Progenitor cell of endocrine pancreas (in vitro differentiated cells): Measurements from ENCODE around the gene WDR90. TPM values are rescaled to one million over a fixed set of nuclear protein-coding genes. Genes with fewer than 3 reads are reported as not detected.
A peak's percentile ranks its signal among the peaks of the same experiment; 100 is the strongest.

Experiments used
- DNase-seq: peaks from one replicate; pipeline ENCODE4 v3.0.0; 2021; ENCODE audit warnings: low spot score; ENCODE audit not compliant: unreplicated experiment
- H3K27ac Mint-ChIP-seq: 2 replicates; pipeline ENCODE4 v1.8.0; 2021; ENCODE audit warnings: mild to moderate bottlenecking, moderate library complexity, mixed read lengths
- H3K27me3 Mint-ChIP-seq: 2 replicates; pipeline ENCODE4 v1.8.0; 2021; ENCODE audit warnings: mixed read lengths
- H3K36me3 Mint-ChIP-seq: 2 replicates; pipeline ENCODE4 v1.8.0; 2022; ENCODE audit warnings: mixed read lengths; ENCODE audit not compliant: insufficient read depth
- H3K4me1 Mint-ChIP-seq: 2 replicates; pipeline ENCODE4 v1.8.0; 2021; ENCODE audit warnings: low read depth, mixed read lengths
- H3K4me3 Mint-ChIP-seq: 2 replicates; pipeline ENCODE4 v1.8.0; 2021; ENCODE audit warnings: low read depth, mild to moderate bottlenecking, moderate library complexity, mixed read lengths
- H3K9me3 Mint-ChIP-seq: 2 replicates; pipeline ENCODE4 v1.8.0; 2021; ENCODE audit warnings: low read depth, mixed read lengths
- CTCF ChIP-seq: fragments of 200-600 bp; sonication (generic); IDR thresholded peaks from one replicate; pipeline ENCODE4 v1.5.0; 2021; ENCODE audit warnings: antibody characterized with exemption, mild to moderate bottlenecking; ENCODE audit not compliant: unreplicated experiment
- long read RNA-seq: library from polyadenylated mRNA; unstranded; transcript quantifications from one replicate; pipeline ENCODE4 v2.0.0, GENCODE V29; 2020
- total RNA-seq: library from RNA; stranded (reverse); gene quantifications from 2 replicates; pipeline ENCODE4 v1.2.1, GENCODE V29; 2021

The WDR90 gene
- total RNA-seq = 109 and 117 TPM in 2 replicates
- long read RNA-seq, partial matches to known transcripts = 0 of 3 reads
- long read RNA-seq, other reads (novel, unspliced or antisense) = 2 of 3 reads

DNA sequence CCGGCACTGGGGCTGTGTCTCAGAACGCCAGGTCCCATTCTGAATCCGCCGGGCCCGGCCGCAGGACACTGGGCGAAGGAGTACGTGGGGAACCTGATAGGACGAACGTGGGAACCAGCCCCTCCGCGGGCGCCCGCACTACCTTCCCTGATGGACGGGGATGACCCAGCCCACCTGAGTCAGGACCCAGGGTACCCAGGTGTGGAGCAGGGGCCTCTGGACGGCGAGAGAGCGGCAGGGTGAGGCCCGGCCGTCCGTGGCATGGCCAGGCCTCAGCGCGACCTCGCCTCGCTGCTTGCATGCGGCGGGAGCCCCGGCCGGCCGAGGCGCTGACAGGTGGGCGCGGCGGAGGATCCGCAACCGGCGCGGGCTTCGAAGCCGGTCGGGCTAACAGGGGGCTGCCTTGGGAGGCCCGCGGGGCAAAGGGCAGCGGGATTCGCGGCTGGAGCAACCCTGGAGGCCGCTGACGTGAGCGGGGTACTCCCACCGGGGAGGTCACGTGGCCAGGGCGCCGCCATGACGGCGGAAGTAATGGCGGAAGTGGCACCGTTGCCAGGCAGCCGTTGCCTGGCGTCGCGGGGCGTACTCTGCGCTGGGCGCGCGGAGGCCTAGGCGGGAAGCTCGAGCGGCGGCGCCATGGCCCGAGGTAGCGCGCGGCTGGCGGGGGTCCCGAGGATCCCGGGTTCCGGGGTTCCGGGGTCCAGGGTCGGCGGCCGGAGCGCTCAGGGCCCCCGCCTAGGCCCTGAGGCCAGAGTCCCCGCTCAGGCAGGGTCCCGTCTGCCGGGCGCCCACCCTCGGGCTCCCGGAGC is at the start of gene WDR90:
Gene WDR90 (plus strand): TSS at position 585 of the 809 bp plus-strand sequence. CDS start 52 bp downstream, at position 637.
- no peak for TF ChIP-seq CTCF
- Mint-ChIP-seq H3K36me3 (peaks cover 2% of the 10 kb centered on the region), H3K4me1 (peaks cover 4% of the 10 kb centered on the region)

DNA sequence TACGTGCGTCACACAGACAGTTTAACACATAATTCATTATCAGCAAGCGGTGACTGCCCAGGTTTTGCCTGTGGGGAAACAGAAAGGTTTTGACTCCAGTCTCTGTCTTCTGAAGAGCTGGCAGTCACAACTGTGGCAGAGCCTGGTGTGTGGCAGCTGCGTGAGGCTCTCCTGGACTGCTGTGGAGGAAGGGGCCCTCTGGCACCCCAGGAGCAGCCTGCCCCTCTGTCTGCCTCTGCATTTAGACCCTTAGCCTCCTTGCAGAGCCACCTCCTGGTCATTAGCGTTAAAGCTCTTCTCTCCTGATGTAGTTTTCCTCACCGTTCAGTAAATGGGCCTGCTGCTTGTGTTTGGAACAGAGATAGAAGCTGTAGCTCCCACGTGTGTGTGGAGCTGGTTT is 48.4 kb upstream of the WDR90 start:
- H3K27ac Mint-ChIP-seq = no peak overlapping the region
- H3K9me3 Mint-ChIP-seq = peaks cover 7% of the 10 kb centered on the region
- peaks cover 20% of the 10 kb centered on the region for H3K36me3 Mint-ChIP-seq
- no peak overlapping the region for H3K4me3 Mint-ChIP-seq
- H3K27me3 Mint-ChIP-seq = no peaks in the 10 kb centered on the region
- H3K4me1 Mint-ChIP-seq = no peaks in the 10 kb centered on the region
- TF ChIP-seq CTCF = no peak
- no peak for DNase-seq

More for the DNA sequence above, at the start of gene WDR90:
- Mint-ChIP-seq H3K27me3 (no peaks in the 10 kb centered on the region), H3K27ac (peak within 1 kb of the TSS; percentile 89), H3K4me3 (peak within 1 kb of the TSS; percentile 73), H3K9me3 (no peaks in the 10 kb centered on the region)
- DNase-seq = peak; percentile 84

DNA sequence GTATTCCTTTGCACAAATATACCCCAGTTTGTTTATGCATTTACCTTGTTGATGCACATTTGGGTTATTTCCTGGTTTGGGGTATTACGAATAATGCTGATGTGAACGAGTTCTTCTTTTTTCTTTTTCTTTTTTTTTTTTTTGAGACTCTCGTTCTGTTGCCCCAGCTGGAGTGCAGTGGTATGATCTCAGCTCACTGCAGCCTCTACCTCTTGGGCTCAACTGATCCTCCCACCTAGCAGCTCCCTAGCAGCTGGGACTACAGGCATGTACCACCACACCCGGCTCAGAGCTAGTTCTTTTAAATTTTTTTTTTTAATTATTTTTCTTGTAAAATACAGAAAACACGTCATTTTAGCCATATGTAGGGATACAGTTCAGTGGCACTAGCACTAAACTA is 45.2 kb upstream of the WDR90 start:
- H3K4me3 Mint-ChIP-seq = no peak overlapping the region
- H3K27ac Mint-ChIP-seq = no peak overlapping the region
- TF ChIP-seq CTCF = no peak
- peaks cover 2% of the 10 kb centered on the region for H3K4me1 Mint-ChIP-seq
- H3K36me3 Mint-ChIP-seq = peaks cover 18% of the 10 kb centered on the region
- no peaks in the 10 kb centered on the region for H3K27me3 Mint-ChIP-seq
- DNase-seq = no peak
- peaks cover 7% of the 10 kb centered on the region for H3K9me3 Mint-ChIP-seq

- no peaks in the 10 kb centered on the region for H3K27me3 Mint-ChIP-seq
- no peak overlapping the region for H3K27ac Mint-ChIP-seq
- no peak for DNase-seq
These were observed 42.4 kb upstream of the WDR90 start for GRCh38 chr16:606656-607307.

More at GRCh38 chr16:606656-607307, 42.4 kb upstream of the WDR90 start:
- Mint-ChIP-seq H3K36me3 (peaks cover 16% of the 10 kb centered on the region), H3K4me3 (no peak overlapping the region), H3K9me3 (peaks cover 7% of the 10 kb centered on the region), H3K4me1 (peaks cover 4% of the 10 kb centered on the region)
- no peak for TF ChIP-seq CTCF
